GM15510 (cell line): ENCODE measurements around the gene SLC47A2.

Experiments used
- POLR2A ChIP-seq: IDR thresholded peaks from 3 replicates; pipeline ENCODE4 v1.6.1; 2011; ENCODE audit warnings: borderline replicate concordance; ENCODE audit not compliant: insufficient read length; ENCODE audit errors: extremely low read depth

SLC47A2 gene

DNA sequence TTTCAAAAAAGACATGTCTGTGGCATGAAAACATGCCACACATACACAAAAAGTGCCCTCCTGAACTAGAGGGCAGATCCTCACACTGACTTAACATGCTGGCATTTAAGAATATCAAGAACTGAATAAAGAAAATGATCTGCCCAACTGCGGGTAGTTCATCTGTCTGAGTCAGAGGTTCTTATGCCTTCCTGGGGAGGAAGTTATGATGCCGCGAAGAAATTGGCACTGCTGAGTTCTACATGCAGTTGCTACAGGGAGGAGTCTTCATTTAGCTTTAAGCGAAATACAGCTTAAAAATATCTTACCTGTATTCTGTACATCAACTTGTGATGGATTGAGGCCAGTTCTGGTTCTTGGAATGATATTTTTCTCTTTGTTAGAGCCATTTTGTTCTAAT, 61.5 kb downstream of the SLC47A2 start:
- TF ChIP-seq POLR2A, result no peak

DNA sequence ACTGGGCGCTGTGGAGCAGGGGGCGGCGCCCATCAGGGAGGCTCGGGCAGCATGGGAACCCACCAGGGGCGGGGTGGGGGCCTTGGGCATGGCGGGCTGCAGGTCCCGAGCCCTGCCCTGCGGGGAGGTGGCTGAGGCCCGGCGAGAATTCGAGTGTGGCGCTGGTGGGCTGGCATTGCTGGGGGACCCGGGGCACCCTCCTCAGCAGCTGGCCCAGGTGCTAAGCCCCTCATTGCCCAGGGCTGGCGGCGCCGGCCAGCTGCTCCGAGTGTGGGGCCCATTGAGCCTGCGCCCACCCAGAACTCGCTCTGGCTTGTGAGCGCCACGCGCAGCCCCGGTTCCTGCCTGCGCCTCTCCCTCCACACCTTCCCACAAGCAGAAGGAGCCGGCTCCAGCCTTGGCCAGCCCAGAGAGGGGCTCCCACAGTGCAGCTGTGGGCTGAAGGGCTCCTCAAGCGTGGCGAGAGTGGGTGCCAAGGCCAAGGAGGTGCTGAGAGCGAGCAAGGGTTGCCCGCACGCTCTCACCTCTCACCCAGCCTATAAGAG, 62.0 kb downstream of the SLC47A2 start:
- no peak for TF ChIP-seq POLR2A

GRCh38 chr17:19652595-19652994, 63.8 kb downstream of the SLC47A2 start:
- no peak for TF ChIP-seq POLR2A

DNA sequence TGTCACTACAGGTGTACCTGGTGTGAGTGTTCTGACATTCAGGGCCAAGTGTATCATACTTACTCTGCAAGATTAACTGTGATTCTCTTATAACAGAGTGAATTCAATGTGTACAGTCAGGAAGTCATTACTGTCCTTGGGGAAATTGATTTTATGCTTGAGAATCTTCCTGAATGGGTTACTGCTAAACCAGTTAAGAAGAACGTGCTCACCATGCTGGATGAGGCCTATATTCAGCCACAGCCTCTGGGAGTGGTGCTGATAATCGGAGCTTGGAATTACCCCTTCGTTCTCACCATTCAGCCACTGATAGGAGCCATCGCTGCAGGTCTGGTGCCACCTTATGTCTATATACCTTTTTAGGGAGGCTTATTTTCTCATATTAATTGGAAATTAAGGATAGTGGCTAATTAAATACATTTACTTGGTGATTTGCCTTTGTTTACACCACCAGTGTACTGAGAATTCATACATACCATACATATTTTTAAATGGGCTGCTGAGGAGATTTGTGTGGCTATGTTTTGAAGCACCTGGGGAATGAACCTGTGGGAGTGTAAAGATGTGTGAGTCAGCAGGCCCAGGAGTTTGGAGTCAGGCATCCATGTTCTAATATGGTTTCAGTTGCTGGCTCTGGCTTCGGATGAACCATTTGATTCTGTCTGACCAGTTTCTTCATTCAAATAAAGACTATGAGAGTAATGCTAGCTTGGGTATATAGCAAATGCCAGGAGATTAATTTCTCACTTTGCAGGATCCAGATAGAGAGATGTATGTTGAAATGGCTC, 64.7 kb downstream of the SLC47A2 start:
- TF ChIP-seq POLR2A, result no peak

- TF ChIP-seq POLR2A, result no peak
These were observed 65.6 kb downstream of the SLC47A2 start for GRCh38 chr17:19650826-19651225.

DNA sequence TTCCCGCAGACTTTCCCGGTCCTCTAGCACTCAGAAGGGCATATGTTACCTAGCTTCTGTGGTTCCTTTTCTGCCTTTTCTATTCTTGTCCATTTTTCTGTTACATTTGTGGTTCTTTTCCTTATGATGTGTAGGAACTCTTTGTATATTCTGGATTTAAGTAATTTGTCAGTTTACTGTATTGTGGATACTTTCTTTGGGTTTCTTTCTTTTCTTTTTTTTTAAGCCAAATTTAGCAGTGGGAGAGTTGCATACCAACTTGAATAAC, 67.2 kb downstream of the SLC47A2 start:
- no peak for TF ChIP-seq POLR2A

- TF ChIP-seq POLR2A, result peak; percentile 92
These were observed 67.7 kb downstream of the SLC47A2 start, which contains the start of gene ALDH3A2 for GRCh38 chr17:19648475-19649273. TSS of gene ALDH3A2 (plus strand) at chr17:19648751. CDS start at chr17:19648972, 221 bp downstream.

DNA sequence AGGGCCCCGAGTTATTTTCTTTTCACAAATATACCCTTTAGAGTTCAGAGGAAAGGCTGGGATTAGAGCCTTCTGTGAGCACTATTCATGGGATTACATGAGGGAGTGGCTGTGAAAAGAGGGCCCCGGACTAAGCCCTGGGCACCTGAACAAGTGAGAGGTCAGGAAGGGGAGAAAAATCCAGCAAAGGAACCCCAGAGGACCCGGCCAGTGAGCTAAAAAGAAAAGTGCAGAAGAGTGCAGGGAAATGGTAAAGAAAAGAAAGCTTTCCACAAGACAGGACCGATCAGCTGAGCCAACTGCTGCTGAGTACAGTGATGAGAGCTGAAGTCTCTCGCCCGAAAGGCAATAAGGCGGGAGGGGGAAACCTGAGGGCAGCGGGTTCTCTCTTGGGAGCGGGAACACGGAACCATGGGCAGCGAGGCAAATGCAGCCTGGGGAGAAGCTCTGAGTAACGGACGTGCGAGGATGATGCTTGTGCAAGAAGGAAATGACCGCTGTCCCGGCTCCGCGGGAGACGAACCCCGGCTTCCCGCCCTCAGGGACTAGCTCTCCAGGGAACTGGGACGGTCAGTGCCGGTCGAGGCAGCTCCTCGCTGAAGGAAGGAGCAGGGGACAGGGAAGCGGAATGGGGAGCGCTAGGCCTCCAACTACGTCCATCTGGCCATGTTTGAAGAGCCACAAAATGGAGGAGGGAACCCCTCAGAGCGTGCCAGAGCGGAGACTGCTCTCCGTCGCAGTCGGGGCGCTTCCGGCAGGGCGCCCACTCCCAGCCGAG, 68.5 kb downstream of the SLC47A2 start:
- TF ChIP-seq POLR2A, result no peak

DNA sequence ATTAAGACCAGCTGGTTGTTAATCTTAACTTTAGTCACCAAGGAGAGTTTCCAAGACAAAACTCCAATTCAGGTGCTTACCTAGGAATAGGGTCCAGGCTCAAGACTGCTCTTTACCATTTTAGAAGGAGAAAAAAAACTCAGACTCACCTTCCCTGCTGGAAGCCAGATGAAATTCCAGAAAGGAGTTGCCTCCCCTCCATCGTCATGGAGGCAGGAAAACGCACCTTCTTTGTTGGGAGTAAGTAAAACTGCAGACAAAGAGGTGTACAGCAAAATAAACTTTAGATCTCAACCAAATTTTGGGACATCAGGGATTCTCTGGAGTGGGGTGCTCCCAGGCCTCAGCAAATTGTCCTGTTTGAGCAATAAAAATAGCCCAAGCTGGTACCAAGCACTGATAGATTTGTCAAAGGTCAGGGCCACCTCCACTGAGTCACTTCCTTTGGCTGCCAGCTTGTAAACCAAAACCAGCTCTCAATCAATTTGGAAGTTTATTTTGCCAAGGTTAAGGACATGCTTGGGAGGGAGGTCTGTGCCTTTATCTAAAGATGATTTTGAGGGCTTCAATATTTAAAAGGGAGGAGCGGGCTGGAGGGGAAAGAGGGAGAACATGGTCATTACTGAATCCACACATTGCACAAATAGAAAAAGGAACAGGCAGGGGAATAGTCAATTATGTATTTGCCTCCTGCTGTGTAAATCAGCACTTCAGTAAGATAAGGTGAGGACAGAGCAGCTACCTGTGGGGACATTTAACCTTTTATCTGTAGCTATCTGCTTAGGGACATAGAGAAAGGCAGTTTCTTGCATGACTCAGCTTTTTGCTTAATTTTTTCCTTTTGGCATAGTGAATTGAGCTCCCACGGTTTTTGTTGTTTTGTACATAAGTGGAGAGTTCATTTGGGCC, 69.3 kb downstream of the SLC47A2 start:
- TF ChIP-seq POLR2A, result no peak

DNA sequence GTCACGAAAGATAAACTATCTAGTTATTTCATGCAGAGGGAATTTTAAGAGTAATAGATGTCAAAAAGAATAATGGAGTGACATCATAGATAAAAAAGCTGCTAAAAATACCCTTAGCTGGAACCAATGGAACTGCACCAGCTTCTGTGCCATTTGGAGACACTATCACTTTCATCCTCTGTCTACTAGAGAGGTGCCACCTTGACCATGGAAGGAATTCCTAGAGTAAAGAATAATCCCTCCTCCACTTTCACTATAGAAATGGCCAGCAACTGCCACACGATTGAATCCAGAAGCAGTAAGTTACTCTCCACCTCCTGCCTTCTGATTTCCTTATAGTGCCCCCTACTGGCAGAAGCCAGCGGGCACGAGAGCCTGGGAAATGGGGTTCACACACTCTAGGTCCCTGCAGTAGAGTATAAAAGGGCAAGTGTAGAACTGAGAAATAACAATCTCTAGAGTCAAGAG, 70.6 kb downstream of the SLC47A2 start:
- no peak for TF ChIP-seq POLR2A

- TF ChIP-seq POLR2A, result no peak
These were observed 71.7 kb downstream of the SLC47A2 start for GRCh38 chr17:19644493-19645210.

- TF ChIP-seq POLR2A, result no peak
These were observed 74.0 kb downstream of the SLC47A2 start for GRCh38 chr17:19642373-19642893.

GRCh38 chr17:19641687-19642372, 74.6 kb downstream of the SLC47A2 start:
- TF ChIP-seq POLR2A, result no peak

DNA sequence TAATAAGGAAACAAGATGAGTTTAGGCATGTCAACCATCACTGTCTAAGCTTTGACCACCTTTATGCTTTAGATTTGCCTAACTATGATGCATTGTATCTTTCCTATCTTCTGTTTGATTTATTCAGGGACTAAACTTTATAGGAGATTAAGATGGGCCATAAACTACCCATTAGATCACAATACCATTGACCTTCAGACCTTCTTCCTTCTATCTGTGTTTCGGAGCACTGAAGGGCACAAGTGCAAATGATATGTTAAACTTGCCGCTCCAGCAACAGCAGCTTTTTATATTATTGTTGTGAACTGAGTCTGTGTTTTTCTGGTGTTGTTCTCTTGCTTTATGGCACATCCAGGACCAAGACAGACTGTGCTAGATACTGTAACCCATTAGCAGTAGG, 84.5 kb downstream of the SLC47A2 start:
- no peak for TF ChIP-seq POLR2A
